Brain pericyte (primary cell): ENCODE results near the gene TTC24.
"Not testable (repeated sequence)": the region's sequence is repeated elsewhere in the genome, so short reads cannot be mapped to it uniquely, and the experiment has no call there.

Source experiments
- DNase-seq: peaks from one replicate; pipeline ENCODE4 v3.0.0-alpha.2; 2012; ENCODE audit warnings: low read depth, low spot score

The TTC24 gene

GRCh38 chr1:156607344-156607743, 27.8 kb downstream of the TTC24 start:
- not testable (repeated sequence) for DNase-seq

GRCh38 chr1:156608036-156608674, 28.6 kb downstream of the TTC24 start:
- no peak for DNase-seq

DNA sequence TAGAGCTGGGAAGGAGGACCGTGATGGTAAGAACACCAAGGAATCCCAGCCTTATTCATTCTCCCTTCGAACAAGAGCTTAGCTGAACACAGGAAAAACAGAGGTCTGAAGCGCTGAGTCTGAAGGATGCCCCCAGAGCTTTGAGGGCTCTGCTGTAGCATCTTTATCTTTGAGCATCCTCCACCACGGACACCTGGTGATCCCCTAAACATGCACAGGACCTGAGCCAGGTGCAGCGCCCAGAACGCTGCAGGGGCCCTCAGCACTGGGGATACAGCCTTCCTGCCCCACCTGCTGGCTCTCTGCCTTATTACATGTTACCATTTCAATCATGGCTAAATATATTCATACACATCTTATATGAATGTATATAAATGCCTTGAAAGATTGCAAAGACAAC, 29.5 kb downstream of the TTC24 start:
- no peak for DNase-seq

GRCh38 chr1:156610072-156610471, 30.5 kb downstream of the TTC24 start:
- DNase-seq: not testable (repeated sequence)

GRCh38 chr1:156612666-156613065, 33.1 kb downstream of the TTC24 start:
- no peak for DNase-seq

GRCh38 chr1:156615946-156616345, 36.4 kb downstream of the TTC24 start:
- DNase-seq: no peak

GRCh38 chr1:156616463-156616862, 36.9 kb downstream of the TTC24 start:
- no peak for DNase-seq

DNA sequence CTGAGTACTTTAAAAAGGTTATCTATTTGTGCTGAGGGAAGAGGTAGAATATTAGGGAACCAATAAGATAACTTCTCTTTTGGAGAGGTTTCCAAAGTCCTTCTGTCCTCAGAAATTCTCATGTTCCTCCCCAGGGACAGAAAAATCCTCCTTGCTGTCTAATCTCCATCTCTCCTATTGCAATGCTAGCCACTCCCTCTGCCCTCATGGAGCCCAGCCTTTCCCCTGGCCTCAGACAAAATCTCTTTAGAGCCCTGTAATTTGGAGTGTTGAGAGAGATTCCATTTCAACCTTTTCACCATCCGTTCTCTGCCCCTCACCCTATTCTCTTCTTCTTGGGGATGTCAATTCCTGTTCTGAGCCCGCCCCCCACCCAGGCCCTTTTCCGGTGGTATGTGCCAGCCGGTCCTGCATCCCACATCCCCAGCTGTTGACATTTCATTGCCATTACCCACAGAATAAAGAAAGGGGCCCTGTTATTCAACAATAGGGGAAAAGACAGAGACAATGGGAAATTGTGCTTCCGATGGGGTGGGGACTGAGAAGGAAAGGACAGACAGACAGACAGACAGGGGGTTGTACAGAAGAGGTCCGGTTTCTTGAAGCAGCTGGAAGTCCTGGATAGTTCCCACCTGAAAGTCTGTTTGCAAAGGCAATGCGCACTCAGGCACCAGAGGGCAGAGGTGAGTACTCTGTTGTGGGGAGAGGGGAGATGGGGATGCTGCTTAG, 39.5 kb downstream of the TTC24 start, which contains the start of gene HAPLN2:
TSS of gene HAPLN2 (plus strand) at position 563 of the 729 bp plus-strand sequence. CDS start 4,076 bp downstream, outside the sequence.
- DNase-seq: no peak

GRCh38 chr1:156619582-156619955, 40.0 kb downstream of the TTC24 start:
- no peak for DNase-seq

DNA sequence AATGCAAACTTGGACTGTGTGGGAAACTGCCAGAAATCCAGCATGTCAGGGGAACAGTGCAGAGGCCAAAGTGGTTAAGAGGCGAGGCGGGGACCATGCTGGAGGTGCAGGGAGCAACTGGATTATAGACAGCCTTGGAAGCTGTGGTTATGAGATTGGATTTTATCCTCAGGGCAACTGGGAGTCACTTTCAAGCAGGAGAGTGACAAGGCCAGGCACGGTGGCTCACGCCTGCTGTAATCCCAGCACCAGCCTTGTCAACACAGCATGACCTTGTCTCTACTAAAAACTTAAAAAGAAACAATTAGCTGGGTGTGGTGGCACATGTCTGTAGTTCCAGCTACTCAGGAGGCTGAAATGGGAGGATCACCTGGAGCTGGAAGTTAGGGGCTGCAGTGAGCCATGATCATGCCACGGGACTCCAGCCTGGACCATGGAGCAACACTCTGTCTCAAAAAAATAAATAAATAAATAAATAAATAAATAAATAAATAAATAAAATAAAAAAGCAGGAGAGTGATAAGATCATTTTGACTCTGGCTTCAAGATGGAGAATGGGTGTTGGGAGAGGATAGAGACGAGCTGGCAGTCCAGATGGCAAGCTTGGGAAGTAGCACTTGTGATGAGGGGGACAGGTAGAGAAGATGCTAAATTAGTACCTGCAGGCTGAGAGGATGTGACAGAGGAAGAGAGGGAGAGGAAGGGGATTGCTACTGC, 43.2 kb downstream of the TTC24 start:
- no peak for DNase-seq

DNA sequence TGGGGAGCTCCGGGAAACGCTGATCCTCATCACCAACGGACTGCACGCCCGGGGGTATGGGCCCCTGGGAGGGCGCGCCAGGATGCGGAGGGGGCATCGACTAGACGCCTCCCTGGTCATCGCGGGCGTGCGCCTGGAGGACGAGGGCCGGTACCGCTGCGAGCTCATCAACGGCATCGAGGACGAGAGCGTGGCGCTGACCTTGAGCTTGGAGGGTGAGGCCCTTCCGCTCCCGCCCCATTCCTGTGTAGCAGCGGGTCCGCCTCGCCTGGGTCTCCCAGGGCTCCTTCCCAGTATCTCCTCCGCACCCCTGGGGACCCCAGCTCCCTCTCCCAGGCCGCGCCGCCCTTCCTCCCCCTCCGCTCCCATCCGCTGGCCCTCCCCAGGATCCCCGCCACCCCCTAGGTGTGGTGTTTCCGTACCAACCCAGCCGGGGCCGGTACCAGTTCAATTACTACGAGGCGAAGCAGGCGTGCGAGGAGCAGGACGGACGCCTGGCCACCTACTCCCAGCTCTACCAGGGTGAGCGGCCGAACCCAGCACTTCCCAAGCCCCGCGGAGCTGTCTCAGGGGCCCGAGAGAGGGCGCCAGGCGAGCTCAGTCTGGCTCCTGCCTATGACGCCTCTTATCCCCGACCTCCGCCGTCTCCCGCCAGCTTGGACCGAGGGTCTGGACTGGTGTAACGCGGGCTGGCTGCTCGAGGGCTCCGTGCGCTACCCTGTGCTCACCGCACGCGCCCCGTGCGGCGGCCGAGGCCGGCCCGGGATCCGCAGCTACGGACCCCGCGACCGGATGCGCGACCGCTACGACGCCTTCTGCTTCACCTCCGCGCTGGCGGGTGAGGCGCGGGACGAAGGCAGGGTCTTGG, 44.7 kb downstream of the TTC24 start:
- no peak for DNase-seq

DNA sequence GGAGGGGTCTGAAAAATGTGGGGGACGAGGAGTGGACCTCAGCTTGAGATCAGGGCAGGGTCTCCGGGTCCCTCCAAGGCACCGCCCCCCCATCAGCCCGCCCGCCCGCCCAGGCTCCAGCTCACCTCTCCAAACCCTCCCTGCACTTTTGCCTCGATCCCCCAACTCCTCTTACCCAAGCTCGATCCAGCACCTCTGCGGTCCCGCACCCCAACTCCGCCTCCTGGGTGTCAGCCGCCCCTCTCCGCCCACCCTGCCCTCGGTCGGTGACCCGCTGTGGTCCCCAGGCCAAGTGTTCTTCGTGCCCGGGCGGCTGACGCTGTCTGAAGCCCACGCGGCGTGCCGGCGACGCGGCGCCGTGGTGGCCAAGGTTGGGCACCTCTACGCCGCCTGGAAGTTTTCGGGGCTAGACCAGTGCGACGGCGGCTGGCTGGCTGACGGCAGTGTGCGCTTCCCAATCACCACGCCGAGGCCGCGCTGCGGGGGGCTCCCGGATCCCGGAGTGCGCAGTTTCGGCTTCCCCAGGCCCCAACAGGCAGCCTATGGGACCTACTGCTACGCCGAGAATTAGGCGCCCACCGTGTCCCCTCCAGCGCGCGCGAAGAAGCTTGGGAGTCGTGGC, 45.4 kb downstream of the TTC24 start:
- no peak for DNase-seq

- no peak for DNase-seq
Observed at GRCh38 chr1:156625436-156626078, 46.0 kb downstream of the TTC24 start.

DNA sequence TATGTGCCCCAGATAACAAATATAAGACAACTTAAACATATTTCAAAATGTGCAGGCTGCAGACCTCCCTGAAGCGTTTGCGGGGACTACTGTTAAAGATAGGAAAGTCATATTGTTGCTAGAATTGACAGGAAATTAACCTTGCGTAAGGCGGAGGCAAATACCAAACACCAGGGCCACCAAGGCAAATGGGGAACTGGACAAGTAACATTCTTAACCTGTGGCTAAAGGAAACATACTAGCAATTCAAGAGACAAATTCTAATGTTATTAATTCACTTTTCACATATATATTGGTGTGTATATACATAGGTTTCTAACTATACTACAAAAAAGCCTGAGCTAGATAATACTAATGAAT, 46.5 kb downstream of the TTC24 start:
- DNase-seq: no peak

- no peak for DNase-seq
Observed at GRCh38 chr1:156627313-156627880, 47.9 kb downstream of the TTC24 start.

- no peak for DNase-seq
Observed at GRCh38 chr1:156629823-156630449, 50.4 kb downstream of the TTC24 start.

DNA sequence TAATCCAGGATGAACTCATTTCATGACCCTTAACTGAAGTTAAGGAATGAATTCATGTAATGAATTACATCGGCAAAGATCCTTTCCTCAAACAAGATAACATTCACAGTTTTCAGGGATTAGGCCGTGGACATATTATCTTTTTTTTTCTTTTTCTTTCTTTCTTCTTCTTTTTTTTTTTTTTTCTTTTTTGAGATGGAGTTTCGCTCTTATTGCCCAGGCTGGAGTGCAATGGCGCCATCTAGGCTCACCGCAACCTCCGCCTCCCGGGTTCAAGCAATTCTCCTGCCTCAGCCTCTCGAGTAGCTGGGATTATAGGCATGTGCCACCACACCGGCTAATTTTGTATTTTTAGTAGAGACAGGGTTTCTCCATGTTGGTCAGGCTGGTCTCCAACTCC, 51.6 kb downstream of the TTC24 start:
- not testable (repeated sequence) for DNase-seq

GRCh38 chr1:156632355-156632754, 52.8 kb downstream of the TTC24 start:
- no peak for DNase-seq
